Thoracic aorta (tissue), 2 donors: Measurements from ENCODE around the gene FRMD6. TPM values are rescaled to one million over a fixed set of nuclear protein-coding genes. Genes with fewer than 3 reads are reported as not detected.
"Not testable (repeated sequence)": the region's sequence is repeated elsewhere in the genome, so short reads cannot be mapped to it uniquely, and the experiment has no call there.

Experiments used
- ATAC-seq: fragments of 150-250 bp; one replicate; pipeline ENCODE4 v1.8.0; 2017; ENCODE audit warnings: low read depth; ENCODE audit not compliant: insufficient number of reproducible peaks, low FRiP score
- DNase-seq: peaks from one replicate; pipeline ENCODE4 v3.0.0-alpha.2; 2020; ENCODE audit warnings: low spot score
- H3K27ac ChIP-seq, 2 donors: fragments of 200-600 bp; sonication (generic); 1 replicate in 1 of 2; 2 replicates in 1 of 2; pipeline ENCODE4 v1.5.1; 2016; ENCODE audit warnings: mild to moderate bottlenecking in 2 of 2, moderate library complexity in 2 of 2
- H3K27me3 ChIP-seq: fragments of 200-600 bp; sonication (generic); replicated peaks from 2 replicates; pipeline ENCODE4 v1.6.0; 2016; ENCODE audit warnings: mild to moderate bottlenecking; ENCODE audit not compliant: insufficient read depth
- H3K36me3 ChIP-seq: fragments of 200-600 bp; sonication (generic); one replicate; pipeline ENCODE4 v1.5.1; 2016
- H3K4me1 ChIP-seq, 2 donors: fragments of 200-600 bp; sonication (generic); 1 replicate in 1 of 2; 2 replicates in 1 of 2; pipeline versions ENCODE4 v1.5.1 to v1.6.0; 2016; ENCODE audit warnings: low read depth in 2 of 2, mild to moderate bottlenecking in 1 of 2; ENCODE audit not compliant: control insufficient read depth in 1 of 2
- H3K4me3 ChIP-seq: fragments of 200-600 bp; sonication (generic); 2 replicates; pipeline ENCODE4 v1.5.1; 2016; ENCODE audit warnings: mild to moderate bottlenecking
- H3K9me3 ChIP-seq: fragments of 200-600 bp; sonication (generic); 2 replicates; pipeline ENCODE4 v1.5.1; 2016
- CTCF ChIP-seq: fragments of 200-600 bp; sonication (generic); IDR thresholded peaks from one replicate; pipeline ENCODE4 v1.5.1; 2019; ENCODE audit warnings: antibody characterized with exemption
- total RNA-seq, 2 donors: library from RNA; depleted of rRNA; stranded (reverse); fragments of >200 nt; gene quantifications; one replicate each; pipeline versions ENCODE4 v1.1.0 to v1.2.3, GENCODE V29; 2016

Gene FRMD6
- total RNA-seq, 2 donors from 2014 or later = 72.3 to 79.6 TPM

- H3K9me3 ChIP-seq = no peaks in the 10 kb centered on the region
- H3K36me3 ChIP-seq = no peaks in the 10 kb centered on the region
- ATAC-seq = no peak
- DNase-seq = no peak
- H3K4me1 ChIP-seq = no peaks in the 10 kb centered on the region
- H3K4me3 ChIP-seq = no peak overlapping the region
- H3K27me3 ChIP-seq = no peaks in the 10 kb centered on the region
- TF ChIP-seq CTCF = no peak
- H3K27ac ChIP-seq = no peak overlapping the region
Observed at GRCh38 chr14:51759950-51760349, 108.2 kb downstream of the FRMD6 start.

- H3K4me1 ChIP-seq, H3K36me3 ChIP-seq, DNase-seq, H3K27ac ChIP-seq, H3K27me3 ChIP-seq, H3K4me3 ChIP-seq, H3K9me3 ChIP-seq, ATAC-seq: not testable (repeated sequence)
Observed at GRCh38 chr14:51765726-51766125, 114.0 kb downstream of the FRMD6 start.

GRCh38 chr14:51766586-51766985, 114.9 kb downstream of the FRMD6 start:
- not testable (repeated sequence) for H3K36me3 ChIP-seq, H3K27me3 ChIP-seq, H3K9me3 ChIP-seq, H3K27ac ChIP-seq, DNase-seq, H3K4me3 ChIP-seq, ATAC-seq, H3K4me1 ChIP-seq

- H3K9me3 ChIP-seq, H3K27ac ChIP-seq, DNase-seq, H3K27me3 ChIP-seq, H3K4me3 ChIP-seq, H3K36me3 ChIP-seq, H3K4me1 ChIP-seq, ATAC-seq: not testable (repeated sequence)
Observed at GRCh38 chr14:51769261-51769660, 117.6 kb downstream of the FRMD6 start.

GRCh38 chr14:51774209-51774608, 122.5 kb downstream of the FRMD6 start:
- no peak for DNase-seq
- no peak for TF ChIP-seq CTCF
- ATAC-seq = no peak
- H3K36me3 ChIP-seq = no peaks in the 10 kb centered on the region
- H3K4me1 ChIP-seq = no peaks in the 10 kb centered on the region
- no peak overlapping the region for H3K27ac ChIP-seq
- no peak overlapping the region for H3K4me3 ChIP-seq
- H3K9me3 ChIP-seq = no peaks in the 10 kb centered on the region
- no peaks in the 10 kb centered on the region for H3K27me3 ChIP-seq

GRCh38 chr14:51776102-51776894, 124.6 kb downstream of the FRMD6 start:
- ATAC-seq = peak; percentile 33
- no peak for DNase-seq
- Histone ChIP-seq H3K27ac (no peak overlapping the region), H3K36me3 (no peaks in the 10 kb centered on the region), H3K4me1 (peaks cover 0 to 7% of the 10 kb centered on the region in 2 donors), H3K4me3 (no peak overlapping the region), H3K9me3 (no peaks in the 10 kb centered on the region), H3K27me3 (no peaks in the 10 kb centered on the region)
- TF ChIP-seq CTCF = peak; percentile 63
